PC-9 (cell line): ENCODE data around the gene CMSS1.

ENCODE experiments used
- CTCF ChIP-seq: fragments of 200-600 bp; sonication (generic); conservative IDR thresholded peaks from 2 replicates; pipeline ENCODE4 v1.6.1; 2017; ENCODE audit warnings: mixed run types, antibody characterized with exemption, mild to moderate bottlenecking, moderate library complexity
- EZH2 ChIP-seq: fragments of 200-600 bp; sonication (generic); IDR thresholded peaks from 2 replicates; pipeline ENCODE4 v1.8.0; 2017; ENCODE audit warnings: antibody characterized with exemption, low read depth

GRCh38 chr3:99777210-99777549 lies 40.5 kb upstream of the CMSS1 start:
- TF ChIP-seq CTCF (no peak), EZH2 (no peak)
